ENCODE measurements around the gene CYTIP.

- TF ChIP-seq CTCF (conservative IDR thresholded peaks at IDR 0.05; ENCODE audit: low read depth, low read length) = no peak
- TF ChIP-seq EZH2 (IDR thresholded peaks at IDR 0.05; ENCODE audit: borderline replicate concordance, low read depth, low read length, poor library complexity, severe bottlenecking) = no peak
Observed at GRCh38 chr2:157431176-157431575, 12.7 kb downstream of the CYTIP start.
